Lower leg skin (tissue), 3 donors: ENCODE measurements around the gene LY6G5C.

Experiments
- CTCF ChIP-seq, 3 donors: fragments of 450-650 bp; IDR thresholded peaks; one replicate each; pipeline ENCODE4 v1.5.1; 2016; ENCODE audit warnings: antibody characterized with exemption in 3 of 3, mild to moderate bottlenecking in 3 of 3, moderate library complexity in 2 of 3
- POLR2A ChIP-seq, 2 donors: fragments of 450-650 bp; IDR thresholded peaks; one replicate each; pipeline ENCODE4 v1.6.1; 2016 to 2017; ENCODE audit warnings: antibody characterized with exemption in 2 of 2, mild to moderate bottlenecking in 1 of 2, moderate library complexity in 1 of 2

DNA sequence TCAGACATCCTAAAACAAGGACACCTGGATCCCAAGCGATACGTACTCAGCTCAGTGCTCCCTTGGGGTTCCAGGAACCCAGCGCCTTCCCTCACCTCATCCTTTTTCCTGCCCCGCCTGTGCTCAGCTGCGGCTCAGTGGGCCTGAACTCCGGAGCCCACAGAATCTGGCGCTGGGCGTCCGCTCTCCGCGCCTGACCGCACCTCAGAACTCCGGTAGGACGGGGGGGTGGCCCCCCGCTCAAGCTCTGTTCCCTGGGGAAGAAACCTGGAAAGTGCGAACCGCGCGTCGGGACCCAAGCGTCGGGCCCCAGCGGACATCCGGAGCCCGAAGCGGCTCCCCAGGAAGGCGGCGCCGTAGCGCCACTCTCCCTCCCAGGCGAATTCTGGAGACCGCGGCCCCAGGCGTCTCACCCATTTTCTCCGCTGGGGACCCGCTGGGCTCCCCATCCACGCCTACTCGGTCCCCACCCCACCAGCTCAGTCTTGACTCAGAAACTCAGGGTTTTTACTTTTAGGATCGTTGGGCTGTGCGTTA is 336 bp upstream of the LY6G5C start:
- TF ChIP-seq CTCF (IDR thresholded peaks at IDR 0.05) (no peak), POLR2A (IDR thresholded peaks at IDR 0.05) (no peak)
